GM12874 (cell line): ENCODE results near the gene TAC1.

Experiments
- TF ChIP-seq, protein P1 (sequence below): IDR thresholded peaks from 2 replicates; pipeline ENCODE4 v1.5.1; 2011; ENCODE audit warnings: low read depth, mild to moderate bottlenecking, control low read depth, low read length, moderate library complexity; ENCODE audit not compliant: insufficient read depth

Gene TAC1

DNA sequence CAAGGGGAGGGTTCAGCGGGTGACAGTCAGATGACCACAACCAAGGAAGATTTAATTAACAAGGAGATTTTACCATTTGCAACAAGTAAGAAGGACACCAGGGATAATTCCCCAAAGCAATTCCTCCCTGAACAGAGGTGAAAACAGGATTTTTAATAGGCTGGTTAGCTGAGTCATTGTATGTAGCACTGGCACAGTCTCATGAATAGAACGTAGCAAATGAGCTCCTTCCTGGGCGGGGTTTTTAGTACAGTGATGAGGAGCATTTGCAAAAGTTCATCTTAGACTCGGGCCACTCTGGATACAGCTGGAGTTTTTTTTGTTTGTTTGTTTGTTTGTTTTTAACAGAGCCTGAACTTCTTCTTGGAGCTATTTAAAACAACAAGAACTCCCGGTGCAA is 39.0 kb downstream of the TAC1 start:
- TF ChIP-seq, protein P1, sequence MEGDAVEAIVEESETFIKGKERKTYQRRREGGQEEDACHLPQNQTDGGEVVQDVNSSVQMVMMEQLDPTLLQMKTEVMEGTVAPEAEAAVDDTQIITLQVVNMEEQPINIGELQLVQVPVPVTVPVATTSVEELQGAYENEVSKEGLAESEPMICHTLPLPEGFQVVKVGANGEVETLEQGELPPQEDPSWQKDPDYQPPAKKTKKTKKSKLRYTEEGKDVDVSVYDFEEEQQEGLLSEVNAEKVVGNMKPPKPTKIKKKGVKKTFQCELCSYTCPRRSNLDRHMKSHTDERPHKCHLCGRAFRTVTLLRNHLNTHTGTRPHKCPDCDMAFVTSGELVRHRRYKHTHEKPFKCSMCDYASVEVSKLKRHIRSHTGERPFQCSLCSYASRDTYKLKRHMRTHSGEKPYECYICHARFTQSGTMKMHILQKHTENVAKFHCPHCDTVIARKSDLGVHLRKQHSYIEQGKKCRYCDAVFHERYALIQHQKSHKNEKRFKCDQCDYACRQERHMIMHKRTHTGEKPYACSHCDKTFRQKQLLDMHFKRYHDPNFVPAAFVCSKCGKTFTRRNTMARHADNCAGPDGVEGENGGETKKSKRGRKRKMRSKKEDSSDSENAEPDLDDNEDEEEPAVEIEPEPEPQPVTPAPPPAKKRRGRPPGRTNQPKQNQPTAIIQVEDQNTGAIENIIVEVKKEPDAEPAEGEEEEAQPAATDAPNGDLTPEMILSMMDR = no peak

DNA sequence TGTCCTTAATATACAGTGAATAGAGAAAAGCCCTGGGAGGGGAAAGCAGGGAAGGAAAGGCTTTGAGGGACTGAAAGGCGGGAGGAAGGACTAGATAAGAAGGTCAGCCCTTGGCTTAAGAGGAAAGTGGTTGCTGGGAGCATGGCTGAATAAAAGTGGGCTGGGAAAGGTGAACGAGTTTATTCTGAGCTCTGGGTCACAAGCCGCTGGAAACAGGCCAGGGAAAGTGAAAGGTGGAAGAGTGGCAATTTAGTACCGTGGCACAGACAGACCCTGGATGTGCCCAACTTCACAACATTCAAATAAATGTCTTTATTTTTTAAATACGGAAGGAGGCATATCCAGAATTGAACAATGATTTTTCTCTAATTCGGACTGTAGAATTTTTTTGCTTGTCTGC is 39.7 kb downstream of the TAC1 start:
- TF ChIP-seq, protein P1 = no peak

DNA sequence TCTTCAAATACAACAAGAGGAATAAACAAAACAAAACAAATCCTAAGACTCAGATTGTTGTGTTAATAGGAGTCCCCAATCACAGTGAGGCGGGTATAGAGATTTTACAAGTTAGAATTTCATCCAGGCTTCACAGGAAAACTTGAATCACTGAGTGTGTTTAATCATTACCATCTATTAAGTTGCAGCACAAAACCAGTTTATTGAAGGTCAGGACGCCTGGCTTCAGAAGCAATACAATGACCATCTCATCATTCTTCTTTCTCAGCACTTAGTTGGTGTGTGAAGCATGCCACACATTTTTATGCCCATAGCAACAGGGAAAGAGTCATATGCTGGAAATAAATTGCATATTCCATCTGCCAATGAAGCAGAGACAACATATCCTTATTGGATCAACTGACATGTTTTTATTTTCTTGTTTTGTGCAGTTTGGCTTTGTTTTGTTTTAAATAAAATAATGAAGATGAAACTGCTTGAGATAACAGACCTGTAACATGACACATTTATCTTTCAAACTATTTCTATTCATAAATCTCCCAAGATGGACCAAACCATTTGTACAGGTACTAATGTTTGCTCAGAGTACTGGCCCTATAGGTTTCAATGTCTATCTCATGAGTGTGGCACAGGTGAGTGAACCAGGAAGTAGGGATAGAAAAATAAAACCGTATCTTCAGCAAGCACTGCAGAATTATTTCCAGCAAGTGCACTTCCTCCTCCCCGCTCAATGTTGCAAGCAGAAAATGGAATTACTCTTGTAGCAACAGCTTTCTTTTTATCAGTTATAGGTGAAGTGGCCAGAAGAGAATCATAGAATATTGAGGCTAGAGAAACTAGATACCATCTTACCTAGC is 40.4 kb downstream of the TAC1 start:
- TF ChIP-seq, protein P1 = no peak
